OCI-LY7 (cell line): ENCODE data around the gene PDCD1LG2. TPM values are rescaled to one million over a fixed set of nuclear protein-coding genes. Genes with fewer than 3 reads are reported as not detected.

ENCODE experiments used
- BruUV-seq: library from RNA; stranded (reverse); fragments of 400-500 nt; replicated peaks from 2 replicates; lab custom pipeline; 2021; lab: Mats Ljungman, UMichigan
- CTCF ChIA-PET: fragments of 300-600 bp; sonication (Branson Sonifier 250); formaldehyde crosslinking; loops from one replicate; lab custom pipeline; 2022; ENCODE audit warnings: antibody characterized with exemption; ENCODE audit not compliant: unreplicated experiment; lab: Charles Lee
- POLR2A ChIA-PET: fragments of 300-600 bp; sonication (Branson Sonifier 250); formaldehyde crosslinking; loops from one replicate; lab custom pipeline; 2022; ENCODE audit warnings: antibody characterized with exemption; lab: Charles Lee
- DNase-seq: peaks from one replicate; pipeline ENCODE4 v3.0.0-alpha.2; 2015; ENCODE audit warnings: low spot score
- H2AFZ ChIP-seq: fragments of 200-600 bp; sonication (generic), shearing (Covaris generic); 2 replicates; pipeline ENCODE4 v1.6.1; 2014; ENCODE audit warnings: mild to moderate bottlenecking, antibody characterized with exemption, low read length, moderate library complexity
- H3K27ac ChIP-seq: fragments of 200-600 bp; sonication (generic); 2 replicates; pipeline ENCODE4 v1.5.1; 2014; ENCODE audit warnings: mixed run types, low read depth, mild to moderate bottlenecking, moderate library complexity, low read length, inconsistent platforms; ENCODE audit not compliant: poor library complexity, severe bottlenecking
- H3K36me3 ChIP-seq: fragments of 200-600 bp; sonication (generic); 2 replicates; pipeline ENCODE4 v1.6.1; 2014; ENCODE audit warnings: mild to moderate bottlenecking, antibody characterized with exemption, low read length, moderate library complexity, mixed read lengths; ENCODE audit not compliant: insufficient read depth
- H3K4me1 ChIP-seq: fragments of 200-600 bp; sonication (generic); 2 replicates; pipeline ENCODE4 v1.5.1; 2014; ENCODE audit warnings: mild to moderate bottlenecking, low read length; ENCODE audit not compliant: insufficient read depth, poor library complexity, severe bottlenecking
- H3K4me2 ChIP-seq: fragments of 200-600 bp; sonication (generic); 2 replicates; pipeline ENCODE4 v1.6.1; 2014; ENCODE audit warnings: mild to moderate bottlenecking, low read length
- H3K4me3 ChIP-seq: fragments of 200-600 bp; sonication (generic); 2 replicates; pipeline ENCODE4 v1.5.1; 2014; ENCODE audit warnings: mild to moderate bottlenecking, low read depth, low read length; ENCODE audit not compliant: poor library complexity, severe bottlenecking
- H3K79me2 ChIP-seq: fragments of 200-600 bp; sonication (generic); 2 replicates; pipeline ENCODE4 v1.6.1; 2016; ENCODE audit warnings: low read depth, mild to moderate bottlenecking, low read length, moderate library complexity, mixed read lengths; ENCODE audit not compliant: insufficient read depth
- H3K9me2 ChIP-seq: fragments of 200-600 bp; sonication (generic); 2 replicates; pipeline ENCODE4 v1.6.1; 2016; ENCODE audit warnings: mild to moderate bottlenecking, low read length, mixed read lengths; ENCODE audit not compliant: insufficient read depth
- H3K9me3 ChIP-seq: fragments of 200-600 bp; sonication (generic); 2 replicates; pipeline ENCODE4 v1.6.1; 2014; ENCODE audit warnings: mild to moderate bottlenecking, mixed run types, low read length, mixed read lengths
- H4K20me1 ChIP-seq: fragments of 200-600 bp; sonication (generic); 2 replicates; pipeline ENCODE4 v1.6.1; 2014; ENCODE audit warnings: mild to moderate bottlenecking, antibody characterized with exemption, low read length, moderate library complexity, mixed read lengths; ENCODE audit not compliant: insufficient read depth
- CTCF ChIP-seq: fragments of 200-600 bp; sonication (generic); conservative IDR thresholded peaks from 2 replicates; pipeline ENCODE4 v1.5.1; 2014; ENCODE audit warnings: mild to moderate bottlenecking, antibody characterized with exemption, low read length, moderate library complexity, mixed read lengths
- EZH2phosphoT487 ChIP-seq: fragments of 200-600 bp; sonication (generic); IDR thresholded peaks from 2 replicates; pipeline ENCODE4 v1.6.1; 2018; ENCODE audit warnings: low read depth, borderline replicate concordance, mild to moderate bottlenecking, mixed run types, antibody characterized with exemption, low read length, moderate library complexity, mixed read lengths
- intact Hi-C: fragments of 100-400 bp; cut with micrococcal nuclease; formaldehyde crosslinking; loops from one replicate; pipeline ENCODE4 v1.10.0; 2022; ENCODE audit not compliant: unreplicated experiment
- total RNA-seq, 2 experiments: library from RNA; depleted of rRNA in 1 of 2; stranded (reverse); fragments of >200 nt in 1 of 2; shearing (Covaris generic) in 1 of 2; gene quantifications; 2 replicates each; pipeline ENCODE4 v1.2.3, GENCODE V29; 2014 to 2022

Gene PDCD1LG2
- total RNA-seq, 2 experiments from 2014 or later, result not detected

- Histone ChIP-seq H4K20me1 (no peaks in the 10 kb centered on the region), H3K4me2 (no peak overlapping the region), H2AFZ (no peak overlapping the region), H3K4me1 (no peaks in the 10 kb centered on the region), H3K27ac (no peak overlapping the region), H3K9me2 (no peaks in the 10 kb centered on the region), H3K36me3 (no peaks in the 10 kb centered on the region), H3K4me3 (no peak overlapping the region), H3K79me2 (no peaks in the 10 kb centered on the region), H3K9me3 (no peaks in the 10 kb centered on the region)
- BruUV-seq, result no TSS peak
- TF ChIP-seq CTCF (no peak), EZH2phosphoT487 (no peak)
- ChIA-PET CTCF (no interaction called here), POLR2A (interaction anchor here (0.6 to 1.6 kb wide), 5 partner anchors 8 to 1219 kb away, joined by 3 to 5 read pairs (median 5); no protein-coding TSS in a partner anchor)
- intact Hi-C loops, result no loop called here
- DNase-seq, result no peak
These were observed 30.2 kb upstream of the PDCD1LG2 start for GRCh38 chr9:5479994-5480694.

- no peaks in the 10 kb centered on the region for H3K79me2 ChIP-seq
- no peak for DNase-seq
- CTCF ChIA-PET, result no interaction called here
- no peak overlapping the region for H3K4me3 ChIP-seq
- H3K27ac ChIP-seq, result no peak overlapping the region
- no peaks in the 10 kb centered on the region for H3K9me2 ChIP-seq
- H3K36me3 ChIP-seq, result no peaks in the 10 kb centered on the region
- BruUV-seq, result no TSS peak
- TF ChIP-seq EZH2phosphoT487, result no peak
- TF ChIP-seq CTCF, result no peak
- H3K4me2 ChIP-seq, result no peak overlapping the region
- H3K9me3 ChIP-seq, result no peaks in the 10 kb centered on the region
- H2AFZ ChIP-seq, result no peak overlapping the region
- no peaks in the 10 kb centered on the region for H3K4me1 ChIP-seq
- intact Hi-C loops, result no loop called here
- H4K20me1 ChIP-seq, result no peaks in the 10 kb centered on the region
- POLR2A ChIA-PET, result interaction anchor here (1.5 kb wide), 1 partner anchor 38 kb away, joined by 5 read pairs; no protein-coding TSS in a partner anchor
These were observed 29.4 kb upstream of the PDCD1LG2 start for GRCh38 chr9:5480919-5481318.

- H3K9me3 ChIP-seq, result no peaks in the 10 kb centered on the region
- intact Hi-C loops, result no loop called here
- no peaks in the 10 kb centered on the region for H3K36me3 ChIP-seq
- H3K27ac ChIP-seq, result no peak overlapping the region
- BruUV-seq, result no TSS peak
- CTCF ChIA-PET, result no interaction called here
- TF ChIP-seq CTCF (no peak), EZH2phosphoT487 (no peak)
- no peaks in the 10 kb centered on the region for H3K9me2 ChIP-seq
- POLR2A ChIA-PET, result interaction anchor here (0.6 to 0.9 kb wide), 2 partner anchors 129 to 185 kb away, joined by 3 to 4 read pairs; no protein-coding TSS in a partner anchor
- DNase-seq, result no peak
- H3K4me2 ChIP-seq, result no peak overlapping the region
- no peaks in the 10 kb centered on the region for H3K79me2 ChIP-seq
- no peak overlapping the region for H2AFZ ChIP-seq
- no peaks in the 10 kb centered on the region for H3K4me1 ChIP-seq
- H3K4me3 ChIP-seq, result no peak overlapping the region
- H4K20me1 ChIP-seq, result no peaks in the 10 kb centered on the region
These were observed 28.9 kb upstream of the PDCD1LG2 start for GRCh38 chr9:5481322-5482040.
